GM18867 (cell line): ENCODE data around the gene ANKRD10.

ENCODE experiments used
- ATAC-seq: cut with Tn5 transposase; IDR thresholded peaks from one replicate; pipeline ENCODE4 v1.9.1; 2021; ENCODE audit warnings: mild to moderate bottlenecking, moderate library complexity; ENCODE audit not compliant: unreplicated experiment

The ANKRD10 gene

DNA sequence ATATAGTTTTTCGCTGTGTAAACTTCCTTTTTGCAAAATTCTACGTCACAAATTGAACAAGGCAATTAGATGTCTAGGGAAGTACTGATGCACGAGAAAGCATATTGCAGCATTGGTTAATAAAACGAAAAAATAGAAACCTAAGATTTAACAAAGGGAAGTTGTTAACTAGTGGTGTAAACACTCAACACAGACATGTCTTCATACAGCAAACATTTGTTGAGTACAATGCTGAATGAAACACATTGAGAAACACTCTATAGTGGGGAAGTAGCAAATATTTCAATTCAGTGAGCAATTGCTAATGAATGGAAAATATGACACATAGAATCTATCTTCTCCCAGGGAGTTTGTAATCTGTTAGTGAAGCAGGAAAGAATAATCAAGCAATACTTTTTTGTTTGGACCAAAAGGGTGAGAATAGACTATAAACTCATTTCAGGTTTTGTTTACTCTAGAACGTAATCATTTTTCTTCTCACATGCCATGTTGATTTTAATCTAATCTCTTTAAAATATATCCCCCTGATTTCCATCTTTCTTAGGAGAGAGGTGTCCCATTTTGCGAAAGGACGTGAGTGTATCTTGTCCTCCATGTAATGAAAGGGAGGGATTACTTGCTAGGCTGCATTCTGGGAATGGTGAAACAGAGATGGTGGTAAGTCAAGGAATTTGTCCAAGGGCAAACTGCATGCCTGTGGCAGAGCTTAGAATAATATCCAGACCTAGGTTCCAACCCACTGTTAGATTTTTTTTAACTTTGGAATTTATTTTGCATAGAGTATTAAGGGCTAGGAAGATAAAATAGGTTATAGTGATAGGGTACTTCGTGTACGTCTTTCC, 1.7 kb upstream of the ANKRD10 start:
- no peak for ATAC-seq

DNA sequence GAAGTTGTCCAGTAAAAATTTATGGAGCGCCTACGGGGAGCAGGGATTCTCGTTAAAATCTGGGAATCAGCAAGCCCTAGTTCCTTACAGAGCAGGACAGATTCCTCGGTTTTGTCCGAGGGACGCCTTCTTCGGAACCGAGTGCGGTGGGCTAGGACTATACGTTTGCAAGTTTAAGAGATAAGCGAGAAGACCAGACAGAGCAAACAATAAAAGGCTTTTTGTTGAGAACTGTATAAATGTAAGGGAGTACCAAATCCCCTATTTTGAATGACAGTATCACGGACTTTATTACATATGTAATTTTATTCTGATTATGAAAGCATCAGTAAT, 971 bp upstream of the ANKRD10 start:
- ATAC-seq, result no peak

DNA sequence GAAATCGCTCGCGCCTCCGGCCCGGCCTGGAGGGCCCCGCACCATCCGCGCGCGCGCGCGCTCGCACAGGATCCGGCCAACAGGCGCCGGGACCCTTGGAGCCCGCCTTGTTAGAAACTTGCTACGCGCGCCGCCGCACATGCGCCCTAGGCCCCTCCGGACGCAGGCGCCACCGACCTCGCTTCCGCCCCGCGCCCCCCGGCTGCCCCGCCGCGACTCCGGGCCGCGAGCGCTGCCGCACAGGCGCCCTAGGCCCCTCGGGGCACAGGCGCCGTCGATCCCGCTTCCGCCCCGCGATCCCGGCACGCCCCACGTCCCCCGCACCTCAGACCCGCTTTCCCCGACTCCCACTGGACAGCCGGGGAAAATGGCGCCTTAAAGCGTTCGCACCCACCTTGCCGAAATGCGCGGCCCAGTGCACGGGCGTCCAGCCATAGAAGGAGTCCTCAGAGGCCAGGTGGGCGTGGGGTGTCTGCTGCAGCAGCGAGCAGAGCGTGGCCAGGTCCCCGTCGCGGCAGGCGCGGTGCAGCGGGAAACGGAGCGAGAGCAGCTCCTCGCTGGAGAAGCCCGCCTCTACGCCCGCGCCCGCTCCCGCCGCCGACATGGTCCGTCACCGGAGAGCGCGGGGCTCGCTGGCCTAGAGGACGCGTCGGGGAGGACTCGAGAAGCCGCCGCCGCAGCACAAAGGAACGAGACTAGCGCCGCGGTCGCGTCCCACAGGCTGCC, 375 bp downstream of the ANKRD10 start:
- ATAC-seq, result peak; percentile 38

DNA sequence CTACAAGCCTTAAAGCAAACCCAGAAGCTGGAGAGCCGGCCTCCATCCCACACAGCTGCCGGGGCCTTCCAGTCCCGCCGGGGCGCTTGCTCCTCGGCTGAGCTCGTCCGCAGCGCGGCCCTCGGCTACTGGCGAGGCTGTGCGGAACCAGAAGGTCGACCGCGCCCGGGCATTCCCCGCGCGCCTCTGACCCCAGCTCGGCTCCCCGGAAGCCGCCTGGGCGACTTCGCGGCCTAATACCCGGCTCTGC, 863 bp downstream of the ANKRD10 start:
- no peak for ATAC-seq

DNA sequence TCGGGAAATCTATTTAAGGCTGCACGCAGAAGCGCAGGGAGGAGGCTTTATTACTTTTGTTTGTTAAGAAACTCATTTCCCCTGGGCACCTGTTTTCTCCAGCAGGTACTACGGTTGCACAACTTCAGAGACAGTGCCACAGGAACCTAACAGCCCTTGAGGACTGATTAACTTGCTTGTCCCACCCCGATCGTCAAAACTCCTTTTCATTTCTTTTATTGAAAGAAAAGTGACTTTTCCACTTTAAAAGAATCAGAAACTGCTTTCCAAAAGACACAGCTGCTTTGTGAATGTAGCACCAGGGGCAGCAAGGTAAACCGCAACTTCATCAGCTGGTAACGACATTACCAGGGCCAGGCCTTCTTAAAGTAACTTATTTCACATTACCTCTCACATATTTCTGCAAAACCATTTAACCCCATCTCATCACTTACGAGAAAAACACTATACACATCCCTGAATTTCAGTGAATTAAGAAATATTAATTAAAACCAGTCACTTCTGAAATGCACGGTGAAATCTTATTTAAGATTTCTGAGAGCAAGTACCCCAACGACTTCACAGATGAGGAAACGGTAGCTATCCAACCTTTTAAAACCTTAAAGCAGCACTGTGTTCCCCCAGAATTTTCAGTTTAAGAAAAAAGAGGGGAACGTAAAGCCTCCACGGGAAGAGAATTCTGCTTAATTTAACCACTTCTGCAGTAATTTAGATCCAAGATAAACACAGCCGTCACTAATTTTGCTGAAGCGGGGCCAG, 1.4 kb downstream of the ANKRD10 start:
- ATAC-seq, result no peak

DNA sequence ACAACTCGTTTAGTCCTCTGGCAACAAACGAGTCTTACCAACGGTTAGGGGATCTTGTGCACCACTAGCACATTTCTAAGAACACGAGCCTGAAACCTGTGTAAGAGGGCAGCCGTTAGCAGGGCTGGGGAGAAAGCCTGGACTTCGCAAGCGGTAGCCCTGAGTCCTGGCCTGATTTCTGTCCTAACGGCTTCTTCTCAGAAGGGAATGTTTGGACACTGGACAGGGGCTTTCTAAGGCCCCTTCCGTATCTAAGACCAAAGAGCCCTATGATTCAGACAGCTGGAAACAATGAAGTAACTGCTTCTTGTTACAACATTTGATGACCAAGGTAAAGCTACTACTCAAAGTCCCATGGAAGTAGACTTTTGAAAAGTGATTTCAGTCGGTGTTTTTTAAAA, 2.2 kb downstream of the ANKRD10 start:
- ATAC-seq, result no peak

DNA sequence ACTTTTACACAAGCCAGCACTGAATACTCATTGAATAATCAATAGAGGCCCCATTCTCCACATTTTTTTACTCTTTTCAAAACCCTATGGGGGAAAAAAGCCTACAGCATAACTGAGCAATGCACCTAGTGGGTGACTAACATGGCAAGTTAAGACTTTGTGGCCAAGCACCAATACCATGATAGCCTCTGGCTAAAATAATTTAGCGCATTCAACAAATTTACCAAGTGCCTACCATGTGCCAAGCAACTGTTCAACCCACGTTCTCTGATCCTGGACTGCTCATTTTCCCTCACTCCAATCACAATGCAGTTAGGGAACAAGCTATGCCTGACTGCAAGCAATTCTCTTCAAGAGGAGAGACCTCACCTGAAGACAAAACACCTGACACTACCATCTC, 3.0 kb downstream of the ANKRD10 start:
- no peak for ATAC-seq

DNA sequence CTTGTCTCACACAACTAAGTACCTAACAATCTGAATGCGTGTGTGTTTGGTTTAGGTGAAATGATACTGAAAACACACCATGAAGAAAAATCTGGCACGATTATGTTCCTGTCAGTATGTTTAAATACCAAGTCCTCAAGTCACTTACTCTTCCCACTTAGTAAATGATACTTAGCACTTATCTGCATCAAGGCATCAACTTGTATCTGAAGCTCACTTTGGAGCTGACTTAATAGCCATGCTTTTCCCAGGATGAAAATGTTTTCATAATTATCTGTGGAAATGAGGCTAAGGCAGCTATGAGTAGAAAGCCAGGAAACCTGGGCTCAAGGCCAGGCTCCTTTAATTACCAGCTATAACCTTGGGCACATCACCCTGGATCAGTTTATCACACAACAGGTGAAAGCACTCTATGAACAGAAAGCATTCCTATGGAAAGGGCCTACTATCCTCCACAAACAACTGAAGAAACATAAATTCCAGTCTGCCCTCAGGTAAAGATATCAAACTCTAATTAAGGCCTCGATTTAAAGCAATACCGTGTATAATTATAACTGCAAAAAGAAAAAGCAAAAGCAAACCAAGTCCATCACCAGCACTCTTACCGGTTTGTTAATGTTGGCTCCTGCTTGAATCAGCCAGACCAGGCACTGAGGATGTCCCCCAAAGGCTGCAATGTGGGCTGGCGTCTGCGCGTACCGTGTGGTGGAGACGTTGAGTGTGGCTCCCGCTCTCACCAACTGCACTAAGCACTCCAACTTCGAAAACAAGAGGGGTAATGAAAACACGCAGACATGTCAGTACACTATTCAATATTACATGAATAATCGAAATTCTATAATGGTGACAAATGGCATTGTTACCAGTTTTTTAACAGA, 4.6 kb downstream of the ANKRD10 start:
- no peak for ATAC-seq

DNA sequence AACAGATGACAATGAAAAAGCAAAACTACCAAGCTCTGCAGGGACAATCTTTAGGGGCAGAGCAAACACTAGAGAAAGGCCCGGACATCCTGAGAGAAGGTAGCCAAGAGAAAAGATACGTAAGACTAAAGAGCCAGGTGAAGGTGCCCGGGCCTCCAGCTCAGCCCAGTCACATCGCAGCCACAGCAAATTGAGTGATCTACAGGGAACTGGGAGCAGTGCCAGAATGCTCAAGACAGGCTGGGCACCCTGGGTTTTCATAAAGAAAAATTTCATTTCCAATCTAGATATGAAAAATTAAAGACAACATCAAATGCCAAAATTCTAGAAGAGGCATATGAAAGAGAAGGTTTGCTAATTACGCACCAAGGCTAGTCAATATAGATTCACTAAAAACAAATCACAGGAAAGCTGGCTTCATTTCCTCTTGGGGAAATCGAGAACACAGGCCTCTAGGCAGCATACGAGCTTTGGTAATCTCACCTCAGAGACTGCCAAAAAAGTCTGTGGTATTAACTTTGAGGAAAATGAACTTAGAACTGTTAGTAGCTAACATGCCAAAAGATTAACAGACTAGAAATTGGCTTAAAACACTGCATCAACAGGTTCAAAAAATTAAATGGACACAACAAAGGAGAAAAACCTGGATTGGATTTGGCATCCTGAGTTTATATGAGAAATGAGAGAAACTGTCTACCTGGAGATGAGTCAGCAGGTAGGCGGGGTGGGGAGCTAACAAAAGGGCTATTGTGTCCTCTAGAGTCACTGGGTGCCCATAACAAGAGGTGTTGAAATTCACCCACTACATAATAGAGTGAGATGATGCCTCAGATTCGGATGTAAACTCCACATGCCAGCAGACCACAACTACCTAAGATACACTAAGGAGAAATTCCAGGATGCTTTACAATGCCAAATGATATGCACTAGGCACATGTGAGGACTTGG, 6.6 kb downstream of the ANKRD10 start:
- ATAC-seq, result no peak

DNA sequence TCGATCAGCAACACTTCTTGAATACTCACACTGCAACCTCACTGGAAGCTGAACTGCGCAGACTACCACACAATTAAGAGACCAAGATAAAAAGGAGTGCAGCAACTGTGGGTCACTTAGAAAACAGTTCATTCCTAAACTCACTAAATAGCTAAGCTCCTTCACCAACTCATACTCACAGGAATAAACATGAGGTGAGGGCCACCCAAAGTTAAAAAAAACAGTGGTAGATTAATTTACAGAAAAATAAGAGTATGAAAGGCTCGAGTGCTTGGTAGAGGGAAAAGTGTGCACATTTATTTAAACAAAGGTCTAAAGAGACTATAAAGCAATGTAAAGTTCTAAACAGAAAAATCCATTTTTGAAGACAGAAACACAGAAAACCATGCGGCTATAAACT, 7.6 kb downstream of the ANKRD10 start:
- no peak for ATAC-seq

DNA sequence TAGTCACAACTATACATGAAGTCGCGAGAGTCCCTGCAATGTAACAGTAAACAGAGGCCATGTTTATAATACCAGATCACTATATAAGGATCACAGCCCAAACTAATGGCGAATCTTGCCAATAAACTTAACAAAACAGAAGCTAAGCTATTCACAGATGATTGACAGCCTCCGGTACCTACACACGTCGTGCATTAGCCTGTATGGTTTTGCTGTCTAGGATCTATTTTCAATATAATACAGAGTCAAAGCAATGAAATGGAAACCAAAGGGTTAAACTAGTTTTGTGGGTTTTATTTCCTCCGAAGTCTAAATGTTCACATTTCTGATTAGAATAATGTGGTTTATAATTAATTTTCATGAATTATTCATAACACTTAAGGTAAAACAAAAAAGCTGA, 10.1 kb downstream of the ANKRD10 start:
- no peak for ATAC-seq

DNA sequence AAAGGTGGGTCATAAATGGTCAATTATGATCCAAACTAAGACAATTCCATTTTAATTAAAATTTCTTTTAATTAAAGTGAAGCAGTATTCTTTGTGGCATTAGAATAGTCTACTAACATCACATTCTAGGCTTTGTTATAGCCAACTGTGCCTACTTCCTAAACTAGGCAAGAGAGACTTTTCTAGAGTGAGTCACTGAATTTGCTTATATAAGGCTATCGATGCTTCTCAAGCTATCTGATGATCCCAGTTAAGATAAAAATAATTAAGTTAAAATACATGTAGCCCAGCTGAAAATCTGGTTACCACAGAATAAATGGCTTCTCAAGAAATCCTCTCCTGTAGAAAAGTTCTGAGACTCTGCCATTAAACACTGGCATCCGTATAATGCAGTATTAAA, 12.5 kb downstream of the ANKRD10 start:
- no peak for ATAC-seq

DNA sequence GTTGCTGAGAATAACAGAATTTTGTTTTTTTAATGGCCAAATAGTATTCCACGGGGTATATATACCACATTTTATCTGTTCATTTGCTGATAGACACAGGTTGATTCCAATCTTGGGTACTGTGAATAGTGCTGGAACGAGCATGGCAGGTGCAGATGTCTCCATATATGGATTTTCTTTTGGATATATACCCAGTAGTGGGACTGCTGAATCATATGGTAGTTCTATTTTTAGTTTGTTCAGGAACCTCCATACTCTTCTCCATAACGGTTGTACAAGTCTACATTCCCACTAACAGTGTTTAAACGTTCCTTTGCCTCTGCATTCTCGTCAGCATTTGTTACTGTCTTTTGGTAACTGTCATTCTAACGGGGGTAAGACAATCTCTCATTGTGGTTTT, 17.3 kb downstream of the ANKRD10 start:
- ATAC-seq, result no peak

DNA sequence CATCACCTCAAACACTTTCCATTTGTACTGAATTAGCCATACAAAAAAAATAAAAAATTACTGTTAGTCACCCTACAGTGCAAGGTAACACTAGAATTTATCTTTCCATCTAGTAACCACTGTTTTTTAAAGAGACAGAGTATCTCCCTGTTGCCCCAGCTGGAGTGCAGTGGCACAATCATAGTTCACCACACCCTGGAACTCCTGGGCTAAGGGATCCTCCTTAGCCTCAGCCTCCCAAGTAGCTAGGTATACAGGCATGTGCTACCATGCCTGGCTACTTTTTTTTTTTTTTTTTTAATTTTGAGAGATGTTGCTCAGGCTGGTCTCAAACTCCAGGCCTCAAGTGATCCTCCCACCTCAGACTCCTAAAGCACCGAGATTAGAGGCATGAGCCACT, 17.9 kb downstream of the ANKRD10 start:
- ATAC-seq, result no peak

DNA sequence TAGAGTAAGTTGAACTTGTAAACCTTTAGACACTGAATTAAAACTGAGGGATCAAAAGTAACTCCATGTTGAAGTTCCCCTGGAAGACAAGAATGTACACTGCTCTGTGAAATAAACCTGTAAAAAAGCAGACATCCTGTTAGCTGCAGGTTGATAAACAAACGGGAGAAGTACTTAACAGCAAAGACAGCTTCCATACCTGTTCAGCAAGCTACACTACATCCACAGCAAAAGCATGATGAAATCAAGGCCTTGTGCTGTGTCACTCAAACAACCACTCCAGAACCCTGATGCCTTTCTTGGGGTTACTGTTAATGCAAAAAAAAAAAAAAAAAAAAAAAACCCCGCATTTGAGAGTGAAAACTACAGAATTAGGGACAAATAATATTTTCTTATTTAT, 20.8 kb downstream of the ANKRD10 start:
- ATAC-seq, result no peak

DNA sequence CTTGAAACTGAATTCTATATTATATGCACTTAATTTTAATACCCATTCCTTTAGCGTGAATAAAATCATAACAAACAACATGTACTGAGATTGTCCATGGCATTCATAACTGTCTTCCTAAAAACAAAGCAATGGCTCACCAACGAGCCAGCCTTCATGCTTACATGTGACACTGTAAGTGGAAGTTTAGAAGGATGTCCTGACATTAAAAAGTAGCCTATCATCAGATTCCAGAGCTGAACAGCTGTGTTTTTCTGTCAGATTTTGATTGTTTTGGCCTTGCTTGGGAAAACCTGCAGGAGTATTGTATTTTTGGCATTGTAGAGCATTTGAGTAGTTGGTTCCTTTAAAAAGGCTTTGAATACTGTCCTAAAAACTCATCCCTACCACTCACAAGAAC, 21.3 kb downstream of the ANKRD10 start:
- no peak for ATAC-seq

DNA sequence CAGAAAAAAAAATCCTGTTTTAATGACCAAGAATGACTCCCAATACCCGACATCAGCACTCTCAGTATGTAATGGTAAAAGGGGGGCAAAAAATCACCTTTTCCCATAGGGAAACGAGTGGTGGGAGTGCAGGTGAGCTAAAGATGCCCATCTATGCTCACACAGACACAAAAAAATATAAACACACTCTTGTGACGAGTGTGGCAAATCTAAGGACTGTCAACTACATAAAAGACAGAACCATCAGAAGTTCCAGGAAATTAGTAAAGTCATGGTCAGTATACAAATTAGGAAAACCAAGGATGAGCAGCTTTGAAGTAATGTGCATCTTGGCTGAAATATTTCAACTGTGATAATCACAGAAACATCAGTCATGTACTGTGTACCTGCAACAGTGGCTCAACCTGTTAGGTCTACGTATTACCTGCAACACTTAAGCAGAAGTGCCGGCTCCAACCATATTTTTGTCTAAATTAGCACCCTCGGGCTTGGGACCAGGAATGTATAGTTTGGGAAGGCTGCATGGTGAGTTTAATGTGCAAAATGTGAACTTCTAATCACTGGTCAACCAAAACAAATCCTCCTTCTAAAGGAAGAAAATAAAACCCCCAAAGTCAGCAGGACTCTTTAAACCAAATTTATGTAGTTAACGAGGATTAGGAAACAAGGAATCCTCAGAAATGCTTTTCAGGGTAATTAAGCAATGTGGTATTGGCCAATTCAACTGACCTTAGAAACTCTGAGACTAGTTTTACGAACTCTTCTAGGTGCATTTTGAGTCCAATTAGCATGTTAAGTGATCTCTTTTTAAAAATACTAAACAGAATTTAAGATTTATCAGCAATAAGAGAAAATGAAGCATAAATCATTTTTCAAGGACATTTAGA, 24.3 kb downstream of the ANKRD10 start:
- no peak for ATAC-seq

DNA sequence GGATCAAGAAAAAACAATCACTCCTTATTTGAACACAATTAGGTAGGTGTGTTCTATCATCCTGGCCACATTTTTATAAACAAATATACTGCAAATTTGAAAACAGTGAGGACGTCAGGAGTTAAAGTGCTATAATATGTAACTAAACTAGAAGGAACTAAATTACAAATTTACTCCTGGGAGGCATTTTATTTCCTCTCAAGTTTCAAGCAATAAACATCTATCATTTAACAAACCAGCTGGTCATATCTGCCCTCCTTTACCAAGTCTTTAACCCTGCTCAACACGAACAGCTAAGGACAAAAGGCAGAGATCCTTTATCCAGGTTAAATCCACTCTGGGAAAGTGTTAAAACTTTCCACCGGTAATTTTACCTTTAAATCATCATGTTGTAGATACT, 26.5 kb downstream of the ANKRD10 start:
- ATAC-seq, result no peak
